Activated CD8-positive, alpha-beta memory T cell treated with anti-CD3 and anti-CD28 coated beads, Interleukin-2, amount 50 U/mL, for 1 hour (primary cell): ENCODE results near the gene PACSIN1.

Experiments
- DNase-seq: peaks from one replicate; pipeline ENCODE4 v3.0.0-alpha.2; 2020; ENCODE audit errors: extremely low read depth

The PACSIN1 gene

DNA sequence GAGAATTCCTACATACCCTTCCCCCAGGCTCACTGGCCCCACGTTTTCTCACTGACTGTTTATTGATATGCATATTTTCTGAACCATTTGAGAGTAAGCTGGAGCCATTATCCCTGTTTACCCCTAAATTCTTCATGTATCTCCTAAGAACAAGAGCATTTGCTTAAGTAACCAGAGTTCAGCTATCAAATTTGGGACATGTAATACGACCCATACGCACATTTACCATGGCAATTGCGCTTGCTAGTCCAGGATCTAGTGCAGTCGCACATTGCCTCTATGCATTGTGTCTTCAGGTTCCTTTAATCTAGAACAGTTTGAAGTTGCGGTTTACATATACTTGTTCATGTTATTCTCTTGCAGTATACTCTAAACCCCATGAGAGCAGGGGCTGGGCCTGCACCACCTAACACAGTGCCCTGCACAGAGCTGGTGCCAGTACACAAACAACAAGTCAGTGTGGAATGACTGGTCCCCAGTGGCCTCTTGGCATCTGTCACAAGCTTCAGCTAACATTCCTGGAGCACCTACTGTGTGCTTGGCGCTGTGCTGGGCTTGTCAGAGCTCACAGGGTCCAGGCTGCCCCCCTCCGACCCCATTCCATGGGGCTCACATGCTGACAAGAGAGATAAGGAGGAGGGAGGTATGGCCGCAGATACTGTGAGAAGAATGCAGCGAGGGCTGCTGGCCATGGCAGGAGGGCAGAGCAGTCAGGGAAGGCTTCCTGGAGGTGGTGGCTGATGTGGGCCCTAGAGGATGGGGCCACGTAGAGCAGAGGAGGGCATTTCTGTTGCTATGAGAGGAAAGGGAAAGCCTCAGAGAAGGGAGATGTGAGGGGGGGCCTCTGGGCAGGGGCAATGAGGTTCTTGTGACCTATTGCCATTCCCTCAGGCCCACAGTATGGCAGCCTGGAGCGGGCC is 62.1 kb downstream of the PACSIN1 start:
- DNase-seq: no peak

DNA sequence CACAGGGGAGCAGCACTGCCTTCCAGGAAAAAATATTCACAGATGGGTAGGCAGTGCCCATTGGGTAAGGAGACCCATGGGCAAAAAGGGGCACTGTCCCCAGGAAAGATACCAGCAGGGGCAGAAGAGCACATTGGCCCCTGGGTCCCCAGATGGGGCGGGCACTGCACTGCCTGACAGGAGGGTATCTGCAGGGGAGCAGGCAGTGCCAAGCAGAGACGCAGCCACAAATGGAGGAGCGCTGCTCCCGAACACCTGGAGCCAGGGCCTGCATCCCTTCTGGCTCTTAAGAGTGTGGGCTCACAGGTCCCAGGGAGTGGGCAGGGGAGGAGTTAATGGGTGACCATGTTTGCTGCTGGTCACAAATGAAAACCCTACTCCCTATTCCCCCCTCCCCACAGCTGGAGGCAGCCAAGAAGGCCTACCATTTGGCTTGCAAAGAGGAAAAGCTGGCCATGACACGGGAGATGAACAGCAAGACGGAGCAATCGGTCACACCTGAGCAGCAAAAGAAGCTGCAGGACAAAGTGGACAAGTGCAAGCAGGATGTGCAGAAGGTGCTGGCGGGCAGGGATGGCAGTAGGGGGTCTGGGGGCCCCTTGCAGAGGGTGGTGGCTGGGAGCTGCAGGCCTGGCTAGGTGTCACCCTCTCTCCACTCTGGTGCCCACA is 63.3 kb downstream of the PACSIN1 start:
- DNase-seq: no peak

DNA sequence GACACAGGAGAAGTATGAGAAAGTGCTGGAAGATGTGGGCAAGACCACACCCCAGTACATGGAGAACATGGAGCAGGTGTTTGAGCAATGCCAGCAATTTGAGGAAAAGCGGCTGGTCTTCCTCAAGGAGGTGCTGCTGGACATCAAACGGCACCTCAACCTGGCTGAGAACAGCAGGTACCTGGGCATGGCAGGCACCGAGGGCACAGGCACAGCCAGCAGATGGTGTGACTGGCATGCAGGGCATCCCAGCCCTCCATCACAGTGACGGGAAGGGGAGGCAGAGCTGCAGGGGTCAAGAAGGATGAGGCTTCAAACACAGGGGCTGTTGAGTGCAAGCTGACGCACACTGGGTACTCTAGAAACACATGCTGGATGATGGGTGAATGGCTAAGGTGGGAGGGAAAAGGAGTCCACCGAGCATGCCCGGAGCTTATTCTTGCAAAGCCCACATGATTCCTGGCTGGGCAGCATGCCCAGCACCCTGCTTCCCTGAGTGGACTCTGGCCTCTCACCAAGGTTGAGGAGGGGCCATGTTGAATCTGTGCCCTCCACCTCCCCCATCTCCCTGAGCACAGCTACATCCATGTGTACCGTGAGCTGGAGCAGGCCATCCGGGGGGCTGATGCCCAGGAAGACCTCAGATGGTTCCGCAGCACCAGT is 63.9 kb downstream of the PACSIN1 start:
- DNase-seq: no peak

DNA sequence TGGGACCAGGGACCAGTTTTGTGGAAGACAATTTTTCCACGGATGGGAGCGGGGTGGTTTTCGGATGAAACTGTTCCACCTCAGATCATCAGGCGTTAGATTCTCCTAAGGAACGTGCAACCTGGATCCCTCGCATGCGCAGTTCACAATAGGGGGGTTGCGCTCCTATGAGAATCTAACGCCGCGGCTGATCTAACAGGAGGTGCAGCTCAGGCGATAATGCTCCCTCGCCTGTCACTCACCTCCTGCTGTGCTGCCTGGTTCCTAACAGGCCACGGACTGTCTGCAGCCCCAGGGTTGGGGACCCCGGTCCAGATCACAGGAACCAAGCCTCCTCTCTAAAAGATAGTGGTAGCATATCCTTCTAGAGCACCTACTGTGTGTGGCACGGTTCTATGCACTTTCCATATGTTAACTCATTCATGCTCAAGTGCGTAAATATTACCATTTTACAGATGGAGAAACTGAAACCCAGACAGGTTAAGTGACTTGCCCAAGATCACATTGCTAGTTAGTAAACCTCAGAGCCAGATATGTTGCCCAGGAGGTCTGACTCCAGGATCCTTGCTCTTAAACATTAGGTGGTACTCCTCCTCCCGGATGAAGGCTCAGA is 65.0 kb downstream of the PACSIN1 start:
- DNase-seq: no peak

DNA sequence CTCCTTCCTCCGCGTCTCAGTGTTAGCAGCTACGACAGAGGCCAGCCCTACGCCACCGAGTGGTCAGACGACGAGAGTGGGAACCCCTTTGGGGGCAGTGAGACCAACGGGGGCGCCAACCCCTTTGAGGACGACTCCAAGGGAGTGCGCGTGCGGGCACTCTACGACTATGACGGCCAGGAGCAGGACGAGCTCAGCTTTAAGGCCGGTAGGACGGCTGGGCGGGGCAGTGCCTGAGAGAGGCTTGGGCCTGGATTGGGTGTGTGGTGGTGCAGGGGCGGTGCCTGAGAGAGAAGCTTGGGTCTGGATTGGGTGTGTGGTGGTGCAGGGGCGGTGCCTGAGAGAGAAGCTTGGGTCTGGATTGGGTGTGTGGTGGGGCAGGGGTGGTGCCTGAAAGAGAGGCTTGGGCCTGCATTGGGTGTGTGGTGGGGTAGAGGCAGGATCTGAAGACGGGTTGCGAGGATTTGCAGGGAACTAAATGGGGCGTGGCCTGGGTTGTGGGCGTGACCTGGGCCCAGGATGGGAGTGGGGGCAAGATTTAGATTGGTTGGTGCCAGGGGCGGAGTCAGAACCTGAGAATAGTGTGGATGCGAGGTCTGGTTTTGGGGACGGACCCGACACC is 65.8 kb downstream of the PACSIN1 start:
- DNase-seq: no peak

DNA sequence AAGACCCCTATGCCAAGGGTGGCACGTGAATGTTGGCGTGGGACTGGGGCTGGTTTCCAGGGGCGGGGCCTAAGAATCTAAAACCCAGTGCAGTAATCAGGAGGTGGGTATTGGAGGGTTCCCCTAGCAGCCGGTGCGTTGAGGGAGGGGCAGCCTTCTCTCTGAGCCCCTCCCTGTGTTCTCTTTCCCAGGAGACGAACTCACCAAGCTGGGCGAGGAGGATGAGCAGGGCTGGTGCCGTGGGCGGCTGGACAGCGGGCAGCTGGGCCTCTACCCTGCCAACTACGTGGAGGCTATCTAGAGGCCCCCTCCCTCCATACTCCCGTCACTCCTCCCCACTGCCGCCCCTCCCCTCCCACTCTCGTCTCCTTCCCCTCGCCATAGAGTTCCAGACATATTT is 66.4 kb downstream of the PACSIN1 start:
- DNase-seq: no peak

DNA sequence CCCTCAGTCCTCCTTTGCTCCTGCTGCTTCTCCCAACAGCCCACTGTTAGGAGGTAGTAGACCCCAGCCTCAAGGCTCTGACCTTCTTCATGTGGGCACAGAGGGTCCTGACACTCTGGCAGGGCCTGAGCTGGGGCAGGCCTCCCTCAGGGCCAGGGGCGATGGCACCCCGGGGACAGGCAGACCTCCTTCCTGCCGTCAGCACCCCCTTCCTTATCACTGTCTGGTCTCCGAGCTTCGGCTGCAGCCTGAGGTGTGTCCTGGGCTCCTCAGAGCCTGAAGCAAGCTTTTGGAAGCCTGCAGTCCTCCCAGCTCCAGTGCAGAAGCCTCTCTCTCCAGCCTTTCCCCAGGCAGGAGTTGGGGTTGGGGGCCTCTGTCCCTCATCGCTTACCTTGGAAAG is 68.3 kb downstream of the PACSIN1 start:
- DNase-seq: no peak

DNA sequence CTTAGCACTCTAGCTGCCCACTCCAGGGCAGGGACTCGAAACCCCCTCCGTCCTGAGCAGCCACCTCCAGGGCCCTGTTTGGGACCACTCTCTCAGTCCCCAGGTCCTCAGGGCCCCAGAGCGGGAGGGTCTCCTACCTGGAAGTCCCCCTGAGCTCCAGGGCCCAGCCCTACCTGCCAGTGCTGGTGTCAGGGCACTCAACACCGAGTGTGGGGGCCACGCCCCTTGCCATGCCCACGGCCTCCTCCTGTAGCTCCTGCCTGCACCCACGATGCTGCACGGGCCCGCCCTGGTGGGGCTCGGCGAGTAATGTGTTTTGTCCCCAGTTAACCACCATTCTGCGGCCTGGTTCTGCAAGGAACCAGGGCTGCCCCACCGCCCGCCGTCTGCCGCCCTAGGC is 68.8 kb downstream of the PACSIN1 start:
- no peak for DNase-seq

DNA sequence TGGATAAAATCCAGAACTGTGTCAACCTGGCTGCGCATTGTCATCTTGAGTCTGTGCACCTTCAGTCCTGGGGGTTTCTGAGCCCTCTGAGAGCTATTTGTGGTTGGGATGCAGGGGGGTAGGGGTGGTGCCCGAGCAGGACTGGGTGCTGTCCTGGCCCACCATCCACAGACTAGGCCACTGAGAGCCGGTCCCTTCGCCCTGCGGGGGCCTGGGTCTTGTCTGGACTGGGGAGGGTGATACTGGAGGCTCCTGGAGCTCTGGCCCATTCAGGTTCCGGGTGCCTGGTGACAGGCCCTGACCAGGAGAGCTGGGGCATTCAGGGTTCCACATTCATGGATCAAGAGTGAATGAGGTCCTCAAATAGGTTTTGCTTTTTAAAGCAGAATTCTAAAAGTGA is 69.3 kb downstream of the PACSIN1 start:
- DNase-seq: no peak

DNA sequence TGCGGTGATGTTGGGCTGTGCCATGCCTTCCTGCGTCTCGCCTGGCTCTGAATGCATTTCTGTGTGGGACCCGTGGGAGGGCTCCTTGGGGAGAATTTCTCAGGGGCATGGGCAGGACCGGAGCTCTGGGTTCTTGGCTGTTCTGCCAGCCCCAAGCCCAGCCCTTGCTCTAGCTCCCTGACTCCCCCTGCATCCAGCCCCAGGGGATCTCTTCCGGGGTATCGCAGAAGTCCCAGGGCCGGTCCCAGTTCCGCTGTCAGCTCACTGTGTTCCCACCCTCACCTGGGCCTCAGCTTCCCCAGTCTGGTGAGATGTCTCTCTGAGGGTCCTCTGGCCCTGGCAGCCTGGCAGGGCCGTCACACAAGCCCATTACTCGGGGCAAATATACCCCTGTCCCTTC is 69.8 kb downstream of the PACSIN1 start:
- DNase-seq: no peak

DNA sequence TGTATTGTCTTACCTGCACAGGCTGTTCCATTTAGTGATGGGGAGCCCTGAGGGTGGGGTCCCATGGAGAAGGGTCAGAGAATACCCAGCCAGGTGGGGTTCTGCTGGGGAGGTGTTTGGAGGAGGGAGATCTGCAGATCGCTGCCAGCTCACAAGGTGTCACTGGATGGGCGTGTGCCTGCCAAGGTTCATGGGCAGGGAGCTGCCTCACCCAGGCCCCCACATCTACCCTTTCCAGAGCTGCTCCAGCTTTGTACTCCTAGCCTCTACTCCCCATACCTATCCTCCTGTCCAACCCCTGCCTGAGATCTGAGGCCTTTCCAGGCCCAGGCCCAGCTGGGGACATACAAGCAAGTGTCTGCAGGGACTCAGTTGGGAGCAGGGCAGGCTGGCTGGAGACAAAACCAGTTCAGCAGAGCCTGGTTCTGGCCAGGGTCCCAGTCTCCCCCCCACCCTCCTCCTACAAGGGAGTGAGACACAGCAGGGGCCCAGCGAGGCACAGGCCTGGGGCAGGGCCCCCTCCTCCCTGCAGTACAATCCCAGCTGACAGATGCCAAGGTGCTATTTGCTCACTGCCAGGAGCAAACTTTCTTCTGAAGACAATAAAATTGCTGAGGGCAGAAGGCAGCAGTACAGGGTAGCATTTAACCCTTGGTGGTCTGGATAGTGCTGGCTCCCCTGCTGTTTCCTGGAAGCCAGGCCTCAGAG is 70.5 kb downstream of the PACSIN1 start:
- DNase-seq: no peak

DNA sequence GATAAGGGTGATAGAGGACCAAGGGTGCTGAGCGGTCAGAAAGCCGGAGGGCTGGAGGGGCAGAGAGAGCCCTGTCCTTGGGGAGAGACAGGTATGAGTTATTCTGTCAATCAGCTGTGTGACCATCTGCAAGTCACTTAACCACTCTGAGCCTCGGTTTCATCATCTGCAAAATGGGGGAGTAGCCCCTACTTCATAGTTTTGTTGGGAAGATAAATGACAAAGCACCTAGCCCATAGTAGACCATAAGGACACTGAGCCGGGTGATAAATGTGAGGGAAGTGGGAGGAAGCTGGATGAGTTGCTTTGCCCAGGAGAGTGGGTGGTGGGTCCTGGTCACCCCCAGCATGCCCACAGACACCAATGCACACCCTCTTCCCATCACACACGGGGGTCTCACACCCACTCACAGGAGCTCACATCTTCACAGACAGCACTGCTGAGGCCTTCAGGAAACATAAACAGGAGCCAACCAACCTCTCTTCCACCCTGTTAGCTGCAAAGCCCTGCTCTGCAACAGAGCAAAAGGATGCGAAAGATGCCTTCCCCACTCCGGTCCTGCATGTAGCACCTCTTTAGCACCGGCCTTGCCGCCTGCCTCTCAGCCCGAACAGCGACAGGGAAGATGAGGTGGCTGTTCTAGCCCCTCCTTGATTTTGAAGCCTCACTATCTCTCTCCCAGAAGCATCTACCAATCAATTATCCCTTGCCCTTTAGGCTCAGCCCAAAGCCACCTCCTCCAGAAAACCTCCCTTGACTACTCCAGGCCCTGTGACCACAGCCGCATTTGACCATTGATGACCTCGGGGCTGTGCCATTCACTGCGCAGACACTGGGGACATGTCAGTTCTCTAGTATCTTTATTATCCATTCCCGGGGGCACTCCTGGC is 71.3 kb downstream of the PACSIN1 start:
- no peak for DNase-seq

DNA sequence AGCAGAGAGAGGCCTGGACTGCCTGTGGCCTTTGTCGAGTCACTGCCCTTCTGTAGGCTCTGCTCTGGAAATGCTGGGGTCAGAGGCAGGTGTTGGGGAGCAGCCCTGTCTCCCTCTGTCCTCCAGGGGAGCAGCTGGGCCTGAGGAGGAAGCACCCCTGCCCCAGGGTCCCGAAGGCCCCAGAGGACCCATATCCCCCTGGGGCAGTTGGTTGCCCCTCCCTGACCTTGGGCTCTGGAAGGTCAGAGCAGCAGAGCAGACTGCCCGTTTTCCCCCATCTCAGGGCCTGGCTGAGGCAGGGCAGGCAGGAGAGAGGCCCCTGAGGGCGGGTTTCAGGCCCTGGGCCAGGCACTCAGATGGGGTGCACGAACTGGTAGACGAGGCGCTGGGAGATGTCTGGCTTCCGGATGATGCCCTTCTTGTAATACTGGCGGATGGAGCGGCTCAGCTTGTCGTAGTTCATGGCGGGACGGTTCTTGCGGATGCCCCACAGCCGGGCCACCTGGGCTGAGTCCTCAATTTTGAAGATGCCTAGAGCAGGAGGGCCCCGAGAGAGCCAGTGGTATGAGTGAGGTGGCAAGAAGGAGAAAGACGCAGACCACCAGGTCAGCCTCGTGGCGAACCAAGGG is 72.2 kb downstream of the PACSIN1 start:
- DNase-seq: no peak

DNA sequence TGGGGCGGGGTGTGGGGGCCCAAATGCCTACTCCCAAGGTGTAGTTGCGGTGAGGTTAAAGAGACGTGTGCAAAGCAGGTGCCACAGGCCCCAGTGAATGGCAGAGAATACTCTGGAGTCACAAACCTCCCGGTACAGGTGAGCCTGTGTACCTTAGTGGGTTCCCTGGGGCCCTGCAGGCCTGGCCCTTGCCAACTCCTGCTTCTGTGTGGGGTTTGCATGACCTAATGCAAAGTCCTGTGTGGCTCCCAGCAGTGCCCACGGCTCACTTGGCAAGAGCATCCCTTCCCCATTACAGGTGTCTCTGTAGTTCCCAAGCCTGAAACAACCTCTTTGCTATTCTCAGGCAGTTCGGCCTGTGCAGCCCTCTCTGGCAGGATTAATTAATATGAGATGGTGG is 72.7 kb downstream of the PACSIN1 start:
- no peak for DNase-seq

DNA sequence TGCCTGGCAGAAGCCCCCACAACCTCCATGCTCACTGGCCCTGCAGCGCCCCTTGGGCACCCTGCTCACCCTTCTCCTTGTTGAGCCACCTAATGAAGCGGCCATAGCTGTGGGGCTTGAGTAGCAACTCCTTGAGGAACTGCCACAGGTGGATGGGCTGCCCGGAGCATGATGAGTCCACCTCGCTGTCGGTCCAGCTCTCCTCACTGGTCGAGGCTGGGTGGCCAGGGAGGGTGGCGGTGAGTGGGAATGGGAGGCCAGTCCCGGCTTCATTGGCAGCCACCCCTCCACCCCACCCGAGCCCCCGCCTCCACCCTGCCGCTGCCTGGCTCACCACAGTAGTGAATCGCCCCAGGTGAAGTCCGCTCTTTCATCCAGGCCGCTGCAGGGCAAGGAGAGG is 73.3 kb downstream of the PACSIN1 start:
- DNase-seq: no peak

DNA sequence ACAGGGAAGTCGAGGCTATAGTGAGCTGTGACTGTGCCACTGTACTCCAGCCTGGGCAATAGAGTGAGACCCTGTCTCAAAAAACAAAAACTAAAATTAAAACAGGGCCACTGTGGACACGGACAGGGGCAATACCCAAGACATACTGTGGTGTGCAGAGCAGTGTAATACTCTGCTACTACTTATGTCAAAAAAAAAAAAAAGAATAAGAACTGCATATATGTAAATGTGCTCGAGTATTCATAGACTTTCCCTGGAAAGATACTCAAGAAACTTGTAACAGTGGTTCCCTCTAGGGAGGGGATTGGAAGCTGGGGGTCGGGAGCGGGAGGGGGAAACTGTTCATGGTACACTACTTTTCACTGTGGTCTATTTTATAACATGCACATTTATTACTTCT is 74.3 kb downstream of the PACSIN1 start:
- DNase-seq: no peak

DNA sequence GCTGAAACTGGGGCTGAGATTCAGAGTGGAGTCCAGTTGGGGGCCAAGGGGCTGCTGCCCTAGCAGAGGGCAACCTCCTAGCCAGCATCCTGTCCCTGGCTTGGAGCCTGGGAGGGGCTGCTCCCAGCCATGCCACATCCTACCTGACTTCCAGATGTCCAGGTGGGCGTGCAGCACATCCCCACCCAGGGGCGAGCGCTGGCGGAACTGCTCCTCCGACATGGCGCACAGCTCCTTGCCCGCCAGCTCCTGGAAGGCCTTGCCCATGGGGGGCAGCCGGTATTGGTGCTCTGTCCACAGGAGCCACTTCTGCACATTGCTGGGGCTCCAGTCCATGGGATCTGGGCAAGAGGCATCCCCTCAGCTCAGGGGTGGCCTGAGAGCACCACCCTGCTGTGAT is 75.0 kb downstream of the PACSIN1 start:
- no peak for DNase-seq

DNA sequence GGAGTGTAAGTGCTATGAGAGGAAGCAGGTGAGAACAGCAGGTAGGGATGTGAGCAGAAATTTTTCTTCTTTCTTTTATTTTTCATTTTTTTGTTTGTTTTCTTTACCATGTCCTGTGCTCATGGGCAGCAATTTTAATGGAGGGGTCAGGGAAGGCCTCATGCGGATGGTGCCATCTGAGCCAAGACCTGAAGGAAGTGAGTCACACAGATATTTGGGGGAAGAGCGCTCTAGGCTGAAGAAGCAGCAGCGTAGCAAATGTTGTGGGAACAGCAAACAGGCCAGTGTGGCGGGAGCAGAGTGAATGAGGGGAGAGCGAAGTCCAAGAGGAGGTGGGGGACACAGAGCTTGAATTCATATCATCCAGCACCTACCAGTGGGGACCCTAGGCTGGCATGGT is 77.5 kb downstream of the PACSIN1 start:
- DNase-seq: no peak

DNA sequence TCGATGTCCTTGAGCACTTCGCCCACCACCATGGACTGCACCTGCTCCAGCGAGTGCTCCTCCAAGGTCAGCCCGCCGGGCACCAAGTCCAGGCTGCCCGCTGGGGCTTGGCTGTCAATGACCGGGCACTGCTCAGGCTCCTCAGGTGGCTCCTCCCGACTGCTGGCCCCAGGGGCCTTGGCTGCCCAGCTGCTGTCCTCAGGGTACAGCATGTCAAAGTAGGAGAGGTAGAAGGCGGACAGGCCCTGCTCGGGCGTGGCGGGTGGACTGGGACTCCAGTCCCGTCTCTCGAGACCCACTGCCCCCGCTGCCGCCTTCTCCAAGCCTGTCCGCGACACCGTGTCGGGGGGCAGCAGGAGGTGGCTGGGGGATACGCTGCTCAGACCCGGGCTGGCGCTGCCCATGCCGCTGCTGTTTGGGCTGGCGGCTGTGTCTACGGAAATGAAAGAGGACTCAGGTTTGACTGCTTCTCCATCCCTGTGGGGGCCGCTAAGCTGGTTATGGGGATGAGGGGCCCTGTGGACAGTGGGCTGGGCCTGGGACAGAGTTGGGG is 78.3 kb downstream of the PACSIN1 start:
- no peak for DNase-seq
